ENCODE results near the gene LRRC8D.
A peak's percentile ranks its signal among the peaks of the same experiment; 100 is the strongest.

Gene LRRC8D

GRCh38 chr1:89942014-89942413 lies 121.2 kb downstream of the LRRC8D start:
- ATAC-seq, result no peak

GRCh38 chr1:89942825-89943658 lies 122.2 kb downstream of the LRRC8D start:
- no peak for ATAC-seq

GRCh38 chr1:89943846-89944781 lies 123.3 kb downstream of the LRRC8D start:
- ATAC-seq, result no peak

GRCh38 chr1:89945852-89946476 lies 125.1 kb downstream of the LRRC8D start:
- ATAC-seq, result peak; percentile 41 to 66

- ATAC-seq, result no peak
Measured at GRCh38 chr1:89946532-89946931, 125.7 kb downstream of the LRRC8D start.

- no peak for ATAC-seq
Measured at GRCh38 chr1:89948722-89949345, 128.0 kb downstream of the LRRC8D start.

- ATAC-seq, result no peak
Measured at GRCh38 chr1:89949991-89950624, 129.3 kb downstream of the LRRC8D start.

GRCh38 chr1:89950703-89951102 lies 129.9 kb downstream of the LRRC8D start:
- no peak for ATAC-seq

GRCh38 chr1:89951766-89952604 lies 131.2 kb downstream of the LRRC8D start:
- ATAC-seq, result no peak

GRCh38 chr1:89952605-89953130 lies 131.8 kb downstream of the LRRC8D start:
- peak; percentile 14 to 19 for ATAC-seq

GRCh38 chr1:89953131-89953626 lies 132.3 kb downstream of the LRRC8D start:
- ATAC-seq, result peak; percentile 80 to 88

- no peak for ATAC-seq
Measured at GRCh38 chr1:89953929-89954328, 133.1 kb downstream of the LRRC8D start.

- ATAC-seq, result no peak
Measured at GRCh38 chr1:89954401-89954800, 133.6 kb downstream of the LRRC8D start.

GRCh38 chr1:89955311-89956205 lies 134.7 kb downstream of the LRRC8D start:
- ATAC-seq, result no peak

GRCh38 chr1:89957107-89957506 lies 136.3 kb downstream of the LRRC8D start:
- peak in 1 of 2 donors; percentile 14 for ATAC-seq

- ATAC-seq, result no peak
Measured at GRCh38 chr1:89958851-89959654, 138.2 kb downstream of the LRRC8D start.

GRCh38 chr1:89959719-89960118 lies 138.9 kb downstream of the LRRC8D start:
- ATAC-seq, result no peak

GRCh38 chr1:89962024-89962741 lies 141.4 kb downstream of the LRRC8D start:
- ATAC-seq, result no peak
